ENCODE results near the gene ATP6V0A4.
A peak's percentile ranks its signal among the peaks of the same experiment; 100 is the strongest.

ATP6V0A4 gene

GRCh38 chr7:138662991-138663320, 135.0 kb downstream of the ATP6V0A4 start (continued):
- TF ChIP-seq TSHZ2 (CRISPR knock-in tag; IDR thresholded peaks at IDR 0.05) (no peak), PATZ1 (CRISPR knock-in tag; IDR thresholded peaks at IDR 0.05; ENCODE audit: borderline replicate concordance) (no peak), ZNF8 (CRISPR knock-in tag; IDR thresholded peaks at IDR 0.05) (no peak), PPARA (CRISPR knock-in tag; IDR thresholded peaks at IDR 0.05; ENCODE audit: borderline replicate concordance) (no peak), CSDC2 (CRISPR knock-in tag; IDR thresholded peaks at IDR 0.05) (no peak), BACH2 (CRISPR knock-in tag; IDR thresholded peaks at IDR 0.05; ENCODE audit: borderline replicate concordance) (no peak), SNAI2 (CRISPR knock-in tag; IDR thresholded peaks at IDR 0.05) (no peak), ESRRG (CRISPR knock-in tag; IDR thresholded peaks at IDR 0.05) (no peak), ZFP3 (CRISPR knock-in tag; IDR thresholded peaks at IDR 0.05) (no peak)

- peak; percentile 35; the same call in 1 of the 3 replicates for ATAC-seq
- no peak for TF ChIP-seq ARNTL (CRISPR knock-in tag; IDR thresholded peaks at IDR 0.05; ENCODE audit: borderline replicate concordance, low read depth)
- peak; percentile 84 for TF ChIP-seq TSHZ2 (CRISPR knock-in tag; IDR thresholded peaks at IDR 0.05)
- peak; percentile 96 for TF ChIP-seq TCF4 (CRISPR knock-in tag; IDR thresholded peaks at IDR 0.05; ENCODE audit: borderline replicate concordance)
- 0 out of 2 replicates have a peak, but pooled peaks have one; percentile 25 for TF ChIP-seq GLIS3 (CRISPR knock-in tag; IDR thresholded peaks at IDR 0.05)
Observed at GRCh38 chr7:138662076-138662990, 135.7 kb downstream of the ATP6V0A4 start.

GRCh38 chr7:138661069-138661635, 136.8 kb downstream of the ATP6V0A4 start:
- ATAC-seq = no peak
- no peak for TF ChIP-seq ARNTL (CRISPR knock-in tag; IDR thresholded peaks at IDR 0.05; ENCODE audit: borderline replicate concordance, low read depth)
- TF ChIP-seq SNAI2 (CRISPR knock-in tag; IDR thresholded peaks at IDR 0.05) = peak; percentile 53; the same call in 1 of the 2 replicates
- peak; percentile 77 for TF ChIP-seq TSHZ2 (CRISPR knock-in tag; IDR thresholded peaks at IDR 0.05)
- no peak for TF ChIP-seq CREB5 (CRISPR knock-in tag; IDR thresholded peaks at IDR 0.05; ENCODE audit: low read depth)
- no peak for TF ChIP-seq CSRNP3 (CRISPR knock-in tag; IDR thresholded peaks at IDR 0.05)
- no peak for TF ChIP-seq TOX (CRISPR knock-in tag; IDR thresholded peaks at IDR 0.05; ENCODE audit: borderline replicate concordance)
- TF ChIP-seq CSDC2 (CRISPR knock-in tag; IDR thresholded peaks at IDR 0.05) = no peak
- TF ChIP-seq POU6F1 (CRISPR knock-in tag; IDR thresholded peaks at IDR 0.05; ENCODE audit: borderline replicate concordance, low read depth) = 0 out of 2 replicates have a peak, but pooled peaks have one; percentile 12
- TF ChIP-seq ZFP30 (CRISPR knock-in tag; IDR thresholded peaks at IDR 0.05) = no peak
- no peak for TF ChIP-seq ZFP3 (CRISPR knock-in tag; IDR thresholded peaks at IDR 0.05)
- TF ChIP-seq ZNF8 (CRISPR knock-in tag; IDR thresholded peaks at IDR 0.05) = no peak
- no peak for TF ChIP-seq BACH2 (CRISPR knock-in tag; IDR thresholded peaks at IDR 0.05; ENCODE audit: borderline replicate concordance)

Data from SK-N-SH treated with all-trans-retinoic acid at 6 μM for 48 hours (cell line).